Measurements from ENCODE around the gene HERC5. TPM values are rescaled to one million over a fixed set of nuclear protein-coding genes. Genes with fewer than 3 reads are reported as not detected.

Gene HERC5
- total RNA-seq, 1 experiment from 2014 or later: 4.6 TPM

DNA sequence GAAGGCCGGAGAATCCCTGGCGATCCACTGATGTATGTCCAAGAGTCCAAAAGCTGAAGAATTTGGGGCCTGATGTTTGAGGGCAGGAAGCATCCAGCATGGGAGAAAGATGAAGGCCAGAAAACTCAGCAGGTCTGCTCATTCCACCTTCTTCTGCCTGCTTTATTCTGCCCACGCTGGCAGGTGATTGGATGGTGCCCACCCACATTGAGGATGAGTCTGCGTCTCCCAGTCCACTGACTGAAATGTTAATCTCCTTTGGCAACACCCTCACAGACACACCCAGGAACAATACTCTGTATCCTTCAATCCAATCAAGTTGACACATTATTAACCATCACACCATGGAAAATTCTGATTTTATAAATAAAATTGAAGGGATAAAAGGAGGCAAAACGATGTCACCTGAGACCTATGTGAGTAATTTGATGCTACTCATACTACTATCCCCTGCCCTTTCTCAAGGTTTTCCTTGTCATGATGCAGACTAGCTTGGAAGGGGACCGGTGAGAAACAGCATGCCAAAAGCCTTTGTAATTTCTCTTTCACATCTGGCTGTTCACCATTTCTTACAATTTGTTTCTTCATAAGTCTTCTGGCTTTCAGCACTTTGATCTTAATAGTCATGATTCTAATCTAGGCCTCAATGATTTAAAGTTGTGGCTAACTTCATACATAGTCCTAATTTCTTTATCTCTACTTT, 76.3 kb downstream of the HERC5 start:
- intact Hi-C loops (cut with micrococcal nuclease; ENCODE audit: unreplicated experiment): no loop called here
- CTCF ChIA-PET: no interaction called here
- 0 out of 2 replicates have a peak overlapping the region, but pooled peaks have one; percentile 12 for H3K27ac ChIP-seq
- BruUV-seq (replicated peaks): no TSS peak
- H3K9me3 ChIP-seq (ENCODE audit: insufficient read depth, low read depth): no peaks in the 10 kb centered on the region
- H3F3A ChIP-seq (ENCODE audit: insufficient read depth, low read depth): no peaks in the 10 kb centered on the region
- H3K4me3 ChIP-seq: no peak overlapping the region
- TF ChIP-seq CTCF (conservative IDR thresholded peaks at IDR 0.05) (no peak), EZH2 (IDR thresholded peaks at IDR 0.05; ENCODE audit: low read depth) (no peak)
- H3K4me1 ChIP-seq (replicated peaks; ENCODE audit: insufficient read depth): peaks cover 7% of the 10 kb centered on the region; the same call in 1 of the 2 replicates
- no peaks in the 10 kb centered on the region for H3K36me3 ChIP-seq (ENCODE audit: low read depth)
- no peak overlapping the region for H3K4me2 ChIP-seq
- H4K20me1 ChIP-seq (ENCODE audit: insufficient read depth): no peaks in the 10 kb centered on the region
- no peaks in the 10 kb centered on the region for H3K27me3 ChIP-seq (ENCODE audit: insufficient read depth, low read depth)
- no peak overlapping the region for H2AFZ ChIP-seq
- POLR2A ChIA-PET (ENCODE audit: unreplicated experiment): interaction anchor here (0.6 kb wide), 1 partner anchor 584 kb away, joined by 3 read pairs; no protein-coding TSS in a partner anchor
- H3K9me2 ChIP-seq (ENCODE audit: insufficient read depth): no peaks in the 10 kb centered on the region
- no peak for DNase-seq
- no peaks in the 10 kb centered on the region for H3K79me2 ChIP-seq (ENCODE audit: low read depth)

DNA sequence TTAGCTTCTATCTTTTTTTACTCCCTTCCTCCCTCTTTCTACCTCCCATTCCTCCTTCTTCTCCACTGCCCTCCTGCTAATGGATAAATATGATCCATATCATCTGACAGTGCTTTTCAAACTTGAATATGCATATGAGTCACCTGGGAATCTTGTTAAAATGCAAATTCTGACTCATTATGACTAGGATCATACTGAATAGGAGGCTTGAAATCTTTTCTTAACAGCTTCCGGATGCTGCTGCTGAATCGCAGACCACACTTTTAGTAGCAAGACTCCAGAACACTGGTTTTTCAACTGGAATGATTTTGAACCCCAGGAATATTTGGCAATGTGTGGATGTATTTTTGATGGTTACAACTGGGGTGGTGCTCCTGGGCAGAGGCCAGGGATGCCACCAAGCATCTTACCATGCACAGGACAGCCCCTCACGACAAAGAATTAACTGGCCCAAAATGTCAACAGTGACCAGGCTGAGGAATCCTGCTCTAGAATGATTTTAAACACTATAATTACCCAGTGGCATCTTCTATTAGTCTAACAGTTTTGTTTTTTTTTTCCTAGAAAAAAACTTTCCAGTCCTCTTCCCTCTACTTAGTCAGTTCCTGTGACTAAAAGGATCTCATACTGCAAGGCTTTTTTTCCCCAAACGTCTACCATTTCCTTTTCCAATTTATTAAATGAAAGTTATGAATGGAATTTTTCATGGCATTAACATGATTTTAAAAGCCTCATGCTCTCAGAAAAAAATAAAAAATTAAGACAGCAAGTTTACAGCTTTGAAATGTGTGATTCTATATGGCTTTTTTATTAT, 77.2 kb downstream of the HERC5 start:
- intact Hi-C loops (cut with micrococcal nuclease; ENCODE audit: unreplicated experiment): no loop called here
- H3F3A ChIP-seq (ENCODE audit: insufficient read depth, low read depth): no peaks in the 10 kb centered on the region
- ChIA-PET POLR2A (ENCODE audit: unreplicated experiment) (no interaction called here), CTCF (interaction anchor here (1.1 kb wide), 1 partner anchor 139 kb away, joined by 4 read pairs; no protein-coding TSS in a partner anchor)
- H3K9me2 ChIP-seq (ENCODE audit: insufficient read depth): no peaks in the 10 kb centered on the region
- no peaks in the 10 kb centered on the region for H4K20me1 ChIP-seq (ENCODE audit: insufficient read depth)
- 0 out of 2 replicates have a peak overlapping the region, but pooled peaks have one; percentile 30 for H3K27ac ChIP-seq
- BruUV-seq (replicated peaks): no TSS peak
- TF ChIP-seq EZH2 (IDR thresholded peaks at IDR 0.05; ENCODE audit: low read depth): no peak
- no peak for TF ChIP-seq CTCF (conservative IDR thresholded peaks at IDR 0.05)
- no peak overlapping the region for H3K4me3 ChIP-seq
- H2AFZ ChIP-seq: no peak overlapping the region
- no peaks in the 10 kb centered on the region for H3K27me3 ChIP-seq (ENCODE audit: insufficient read depth, low read depth)
- no peaks in the 10 kb centered on the region for H3K9me3 ChIP-seq (ENCODE audit: insufficient read depth, low read depth)
- no peak overlapping the region for H3K4me2 ChIP-seq
- peaks cover 3% of the 10 kb centered on the region; the same call in 1 of the 2 replicates for H3K4me1 ChIP-seq (replicated peaks; ENCODE audit: insufficient read depth)
- peak in 1 of 2 experiments; percentile 55 for DNase-seq
- H3K79me2 ChIP-seq (ENCODE audit: low read depth): no peaks in the 10 kb centered on the region
- H3K36me3 ChIP-seq (ENCODE audit: low read depth): no peaks in the 10 kb centered on the region

DNA sequence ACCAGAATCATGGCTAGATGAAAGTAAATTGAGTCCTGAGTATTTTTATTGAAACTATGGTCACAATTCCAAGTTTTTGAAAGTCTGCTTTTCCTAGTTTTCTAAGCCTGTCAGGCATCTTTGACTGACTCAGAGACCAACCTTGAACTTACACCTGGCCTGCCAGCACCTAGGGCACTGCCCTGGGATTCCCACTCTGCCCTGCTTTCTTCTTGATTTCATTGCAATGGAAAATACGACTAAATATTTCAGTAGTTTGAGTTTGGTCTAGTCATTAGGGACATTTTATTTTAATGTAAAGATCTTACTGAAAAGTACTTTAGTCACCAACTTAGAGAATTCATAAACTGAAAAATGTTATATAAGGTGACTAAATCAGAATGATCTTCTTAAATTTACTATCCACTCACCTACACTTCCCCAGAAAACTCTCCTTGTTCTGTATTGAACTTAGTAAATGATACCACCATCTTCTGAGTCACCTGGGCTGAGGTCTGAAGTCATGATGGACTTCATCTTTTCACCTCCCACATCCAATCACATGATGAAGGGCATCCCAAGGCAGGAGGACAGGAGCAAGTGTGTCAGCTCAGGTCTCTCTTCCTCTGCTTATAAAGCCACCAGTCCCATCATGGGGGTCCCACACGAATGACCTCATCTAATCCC, 78.3 kb downstream of the HERC5 start:
- Histone ChIP-seq H3K9me2 (ENCODE audit: insufficient read depth) (no peaks in the 10 kb centered on the region), H3K79me2 (ENCODE audit: low read depth) (no peaks in the 10 kb centered on the region), H3K4me2 (no peak overlapping the region), H3K9me3 (ENCODE audit: insufficient read depth, low read depth) (no peaks in the 10 kb centered on the region), H3F3A (ENCODE audit: insufficient read depth, low read depth) (no peaks in the 10 kb centered on the region), H3K27me3 (ENCODE audit: insufficient read depth, low read depth) (no peaks in the 10 kb centered on the region), H2AFZ (no peak overlapping the region), H4K20me1 (ENCODE audit: insufficient read depth) (no peaks in the 10 kb centered on the region), H3K4me1 (replicated peaks; ENCODE audit: insufficient read depth) (peaks cover 3% of the 10 kb centered on the region; the same call in 1 of the 2 replicates), H3K27ac (no peak overlapping the region), H3K4me3 (no peak overlapping the region), H3K36me3 (ENCODE audit: low read depth) (no peaks in the 10 kb centered on the region)
- CTCF ChIA-PET: interaction anchor here (1.1 kb wide), 1 partner anchor 138 kb away, joined by 4 read pairs; no protein-coding TSS in a partner anchor
- no peak for DNase-seq
- no TSS peak for BruUV-seq (replicated peaks)
- TF ChIP-seq CTCF (conservative IDR thresholded peaks at IDR 0.05) (no peak), EZH2 (IDR thresholded peaks at IDR 0.05; ENCODE audit: low read depth) (no peak)
- intact Hi-C loops (cut with micrococcal nuclease; ENCODE audit: unreplicated experiment): loop anchor here (5.0 kb wide), 2 partner anchors 57 to 282 kb away; partner anchors contain the start of gene HERC3
- POLR2A ChIA-PET (ENCODE audit: unreplicated experiment): no interaction called here
